EL (cell line): ENCODE results near the gene MED13.
"Not testable (repeated sequence)": the region's sequence is repeated elsewhere in the genome, so short reads cannot be mapped to it uniquely, and the experiment has no call there.

Experiments
- DNase-seq: peaks from one replicate; pipeline ENCODE4 v3.0.0-alpha.2; 2016

Gene MED13

DNA sequence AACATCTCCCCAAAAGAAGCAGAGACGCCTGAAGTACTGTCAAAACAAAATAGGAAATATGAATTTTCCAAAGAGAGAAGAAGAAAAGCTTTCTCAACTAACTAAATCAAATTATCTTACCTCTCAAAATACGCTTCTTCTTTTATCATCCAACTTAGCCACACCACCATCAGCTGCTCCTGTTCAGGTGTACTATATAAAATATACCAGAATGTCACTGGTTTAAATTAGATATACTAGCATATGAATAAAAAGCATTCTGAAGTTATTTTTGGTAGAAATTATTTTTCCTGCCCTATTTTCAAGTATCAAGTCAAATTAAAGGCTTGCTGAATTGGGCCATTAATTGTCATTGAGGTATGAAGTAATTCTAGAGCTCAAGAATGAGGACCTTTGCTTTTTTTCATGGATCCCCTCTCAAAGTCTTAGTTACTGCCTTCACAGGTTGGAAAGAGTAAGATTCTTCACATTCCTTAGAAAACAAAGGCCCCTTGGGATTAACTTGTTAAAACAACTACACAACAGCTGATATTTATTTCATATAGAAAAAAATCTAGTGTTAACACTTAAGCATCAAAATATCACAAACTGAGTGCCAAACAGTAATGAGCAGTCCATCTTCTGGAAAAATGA, 167.4 kb downstream of the MED13 start:
- DNase-seq: no peak

DNA sequence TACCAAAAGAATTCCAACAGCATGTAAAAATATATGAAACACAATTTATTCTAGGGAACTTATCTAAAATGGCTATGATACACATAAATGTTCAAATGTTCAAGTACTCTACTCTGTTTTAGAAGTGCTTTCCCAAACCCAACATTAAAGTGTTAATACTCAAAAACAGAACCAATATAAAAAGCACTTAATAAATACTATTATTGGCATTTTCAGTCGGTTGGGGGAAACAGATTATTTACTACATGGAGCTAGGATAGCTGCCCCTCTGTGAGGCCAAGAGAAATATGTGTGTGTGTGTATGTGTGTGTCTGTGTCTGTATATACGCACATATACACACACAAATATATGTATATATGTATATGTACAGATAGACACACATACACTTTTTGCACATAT, 169.7 kb downstream of the MED13 start:
- DNase-seq: no peak

- DNase-seq: not testable (repeated sequence)
Observed at GRCh38 chr17:61894310-61894709, 170.8 kb downstream of the MED13 start.
